C4-2B (cell line): Measurements from ENCODE around the gene CCSER1.

Source experiments
- ZFX ChIP-seq: fragments of 450-650 bp; IDR thresholded peaks from 2 replicates; pipeline ENCODE4 v1.6.1; 2017
- TF ChIP-seq, protein P1 (sequence below): fragments of 450-650 bp; conservative IDR thresholded peaks from 2 replicates; pipeline ENCODE4 v1.5.1; 2017; ENCODE audit warnings: mild to moderate bottlenecking

DNA sequence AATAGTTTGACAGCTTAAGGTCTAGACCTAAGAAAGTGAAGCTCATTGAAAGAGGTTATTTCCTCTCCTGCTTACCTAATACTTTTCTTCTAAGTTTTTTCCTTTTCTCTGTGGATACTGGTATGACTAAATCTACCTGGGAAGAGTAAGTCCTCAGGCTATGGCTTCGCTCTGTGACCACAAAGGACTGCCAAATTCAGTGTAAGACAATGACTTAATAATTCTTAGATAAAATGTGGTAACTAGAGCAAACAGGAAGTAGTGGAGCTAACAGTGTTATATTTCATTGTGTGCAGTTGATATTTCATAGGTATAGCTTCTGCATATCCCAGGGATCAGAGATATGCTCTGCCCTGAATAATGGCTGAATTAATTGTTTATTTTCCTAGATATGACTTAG lies 418.9 kb downstream of the CCSER1 start:
- TF ChIP-seq, protein P1, sequence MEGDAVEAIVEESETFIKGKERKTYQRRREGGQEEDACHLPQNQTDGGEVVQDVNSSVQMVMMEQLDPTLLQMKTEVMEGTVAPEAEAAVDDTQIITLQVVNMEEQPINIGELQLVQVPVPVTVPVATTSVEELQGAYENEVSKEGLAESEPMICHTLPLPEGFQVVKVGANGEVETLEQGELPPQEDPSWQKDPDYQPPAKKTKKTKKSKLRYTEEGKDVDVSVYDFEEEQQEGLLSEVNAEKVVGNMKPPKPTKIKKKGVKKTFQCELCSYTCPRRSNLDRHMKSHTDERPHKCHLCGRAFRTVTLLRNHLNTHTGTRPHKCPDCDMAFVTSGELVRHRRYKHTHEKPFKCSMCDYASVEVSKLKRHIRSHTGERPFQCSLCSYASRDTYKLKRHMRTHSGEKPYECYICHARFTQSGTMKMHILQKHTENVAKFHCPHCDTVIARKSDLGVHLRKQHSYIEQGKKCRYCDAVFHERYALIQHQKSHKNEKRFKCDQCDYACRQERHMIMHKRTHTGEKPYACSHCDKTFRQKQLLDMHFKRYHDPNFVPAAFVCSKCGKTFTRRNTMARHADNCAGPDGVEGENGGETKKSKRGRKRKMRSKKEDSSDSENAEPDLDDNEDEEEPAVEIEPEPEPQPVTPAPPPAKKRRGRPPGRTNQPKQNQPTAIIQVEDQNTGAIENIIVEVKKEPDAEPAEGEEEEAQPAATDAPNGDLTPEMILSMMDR = no peak
- TF ChIP-seq ZFX = no peak
